ENCODE measurements around the gene MAML1.

MAML1 gene

GRCh38 chr5:179800071-179800695 is 67.6 kb downstream of the MAML1 start:
- no peak for DNase-seq (ENCODE audit: low read depth)
- H3K4me3 ChIP-seq (replicated peaks; ENCODE audit: low read depth, low read length), result no peak overlapping the region
- TF ChIP-seq, protein P1, sequence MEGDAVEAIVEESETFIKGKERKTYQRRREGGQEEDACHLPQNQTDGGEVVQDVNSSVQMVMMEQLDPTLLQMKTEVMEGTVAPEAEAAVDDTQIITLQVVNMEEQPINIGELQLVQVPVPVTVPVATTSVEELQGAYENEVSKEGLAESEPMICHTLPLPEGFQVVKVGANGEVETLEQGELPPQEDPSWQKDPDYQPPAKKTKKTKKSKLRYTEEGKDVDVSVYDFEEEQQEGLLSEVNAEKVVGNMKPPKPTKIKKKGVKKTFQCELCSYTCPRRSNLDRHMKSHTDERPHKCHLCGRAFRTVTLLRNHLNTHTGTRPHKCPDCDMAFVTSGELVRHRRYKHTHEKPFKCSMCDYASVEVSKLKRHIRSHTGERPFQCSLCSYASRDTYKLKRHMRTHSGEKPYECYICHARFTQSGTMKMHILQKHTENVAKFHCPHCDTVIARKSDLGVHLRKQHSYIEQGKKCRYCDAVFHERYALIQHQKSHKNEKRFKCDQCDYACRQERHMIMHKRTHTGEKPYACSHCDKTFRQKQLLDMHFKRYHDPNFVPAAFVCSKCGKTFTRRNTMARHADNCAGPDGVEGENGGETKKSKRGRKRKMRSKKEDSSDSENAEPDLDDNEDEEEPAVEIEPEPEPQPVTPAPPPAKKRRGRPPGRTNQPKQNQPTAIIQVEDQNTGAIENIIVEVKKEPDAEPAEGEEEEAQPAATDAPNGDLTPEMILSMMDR (IDR thresholded peaks at IDR 0.05; ENCODE audit: low read length, missing control alignments), result no peak

- no peak for DNase-seq (ENCODE audit: low read depth)
- TF ChIP-seq, protein P1 (IDR thresholded peaks at IDR 0.05; ENCODE audit: low read length, missing control alignments), result no peak
- no peak overlapping the region for H3K4me3 ChIP-seq (replicated peaks; ENCODE audit: low read depth, low read length)
Observed at GRCh38 chr5:179800696-179801201, 68.1 kb downstream of the MAML1 start.

DNA sequence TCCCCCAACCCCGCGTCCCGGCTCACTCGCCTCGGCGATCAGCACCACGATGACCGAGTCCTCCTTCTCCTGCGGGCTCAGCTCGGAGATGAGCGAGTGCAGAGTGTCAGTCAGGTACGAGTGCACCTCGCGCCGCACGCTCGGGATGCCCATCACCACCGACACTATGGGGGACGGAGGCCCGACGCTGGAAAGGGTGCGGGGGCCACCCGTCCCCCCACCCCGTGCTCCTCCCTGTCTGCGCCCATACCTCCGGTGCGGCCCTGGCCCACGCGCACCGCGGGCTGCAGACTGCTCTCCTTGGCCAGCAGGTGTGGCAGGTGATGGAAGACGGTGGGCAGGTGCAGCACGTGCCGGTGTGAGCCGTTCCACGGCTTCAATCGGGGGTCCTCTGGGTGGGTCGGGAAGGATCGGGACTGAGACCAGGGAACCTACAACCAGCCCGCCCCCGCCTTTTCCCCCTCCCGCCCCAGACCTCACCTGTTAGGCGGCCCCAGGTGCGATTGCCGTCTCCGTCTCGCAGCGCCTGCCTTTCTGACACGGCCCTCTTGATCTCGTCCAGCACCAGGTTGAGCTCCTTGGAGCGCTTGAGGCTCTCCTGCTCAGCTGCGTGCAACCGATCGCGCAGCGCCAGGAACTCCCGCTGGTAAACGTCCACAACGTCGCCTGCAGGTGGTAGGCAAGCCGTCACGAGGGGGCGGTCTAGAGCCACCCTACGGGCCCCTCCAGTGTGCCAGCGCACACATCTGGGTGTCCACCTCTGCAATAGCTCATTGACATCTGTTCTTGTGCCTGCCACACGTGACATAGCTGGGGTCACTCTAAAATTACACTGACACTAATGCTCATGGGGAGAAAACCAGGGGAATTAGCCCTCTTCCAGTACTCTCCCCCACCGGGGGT is 68.9 kb downstream of the MAML1 start:
- peak; percentile 59 for DNase-seq (ENCODE audit: low read depth)
- TF ChIP-seq, protein P1 (IDR thresholded peaks at IDR 0.05; ENCODE audit: low read length, missing control alignments), result peak; percentile 49
- H3K4me3 ChIP-seq (replicated peaks; ENCODE audit: low read depth, low read length), result no peak overlapping the region

DNA sequence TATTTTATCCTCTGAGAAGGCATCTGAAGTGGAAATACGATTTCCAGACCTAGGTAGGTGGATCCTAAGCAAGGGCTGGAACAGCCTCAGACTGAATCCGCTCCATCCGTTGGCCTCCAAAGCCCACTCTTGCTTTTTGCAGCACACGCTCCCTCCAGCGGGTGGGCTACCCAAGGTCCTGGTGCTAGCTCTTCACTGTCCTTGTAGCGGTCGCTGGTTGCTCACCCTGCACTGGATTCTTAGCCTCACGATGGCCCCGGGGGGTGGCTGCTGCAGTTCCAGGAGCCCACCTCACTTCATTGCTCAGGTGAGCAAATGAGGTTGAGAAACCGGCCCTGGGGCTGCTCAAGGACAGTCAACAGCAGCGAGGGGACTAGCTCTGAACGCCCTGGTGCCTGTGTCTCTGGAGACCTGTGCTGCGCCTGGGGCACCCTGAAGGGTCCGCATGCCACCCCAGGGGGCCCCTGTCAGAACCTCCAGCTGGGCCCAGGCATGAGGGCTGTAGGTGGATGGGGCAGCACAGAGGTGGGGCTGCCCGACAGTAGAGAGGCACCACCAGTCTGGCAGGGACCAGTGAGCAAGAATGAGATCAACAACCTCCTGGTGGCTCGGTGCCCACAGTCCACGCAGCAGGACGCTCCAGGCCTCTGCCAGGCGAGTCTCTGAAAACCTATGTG is 69.7 kb downstream of the MAML1 start:
- no peak for DNase-seq (ENCODE audit: low read depth)
- H3K4me3 ChIP-seq (replicated peaks; ENCODE audit: low read depth, low read length), result no peak overlapping the region
- TF ChIP-seq, protein P1 (IDR thresholded peaks at IDR 0.05; ENCODE audit: low read length, missing control alignments), result no peak

DNA sequence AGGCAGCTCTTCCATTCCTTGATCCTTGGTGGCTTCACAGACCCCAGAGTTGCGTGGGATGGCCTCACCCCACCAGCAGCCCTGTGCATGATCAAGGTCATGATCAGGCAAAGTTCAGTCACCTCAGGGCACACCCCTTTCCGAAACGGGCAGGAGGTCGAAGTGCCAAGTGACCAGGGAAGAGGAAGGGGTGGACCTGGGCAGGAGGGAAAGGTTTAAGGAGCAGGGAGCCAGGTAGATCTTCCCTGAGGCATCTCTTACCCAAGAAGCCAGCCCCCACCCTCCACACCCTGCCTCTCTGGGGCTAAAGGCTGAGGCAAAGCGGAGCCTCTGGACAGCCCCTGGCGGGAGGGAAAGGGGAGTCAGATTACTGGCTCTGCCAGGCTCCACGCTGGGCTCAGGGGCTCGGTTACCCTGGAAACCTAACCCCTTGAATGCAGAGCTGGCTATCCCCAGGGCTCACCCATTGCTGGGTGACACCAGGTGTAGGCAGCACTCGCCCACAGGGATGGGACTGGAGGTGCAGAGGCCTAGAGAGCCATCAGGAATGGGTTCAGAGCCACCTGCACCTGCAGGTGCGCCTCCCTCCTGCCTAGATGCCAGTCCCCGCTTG is 70.4 kb downstream of the MAML1 start:
- DNase-seq (ENCODE audit: low read depth), result no peak
- no peak overlapping the region for H3K4me3 ChIP-seq (replicated peaks; ENCODE audit: low read depth, low read length)
- TF ChIP-seq, protein P1 (IDR thresholded peaks at IDR 0.05; ENCODE audit: low read length, missing control alignments), result no peak

Data from fibroblast of pulmonary artery (primary cell).